Activated CD4-positive, alpha-beta T cell treated with anti-CD3 and anti-CD28 coated beads for 4 hours (primary cell): ENCODE data around the gene CTNNBL1.

Source experiments
- DNase-seq, 2 donors: peaks; one replicate each; pipeline ENCODE4 v3.0.0-alpha.2; 2020

CTNNBL1 gene

DNA sequence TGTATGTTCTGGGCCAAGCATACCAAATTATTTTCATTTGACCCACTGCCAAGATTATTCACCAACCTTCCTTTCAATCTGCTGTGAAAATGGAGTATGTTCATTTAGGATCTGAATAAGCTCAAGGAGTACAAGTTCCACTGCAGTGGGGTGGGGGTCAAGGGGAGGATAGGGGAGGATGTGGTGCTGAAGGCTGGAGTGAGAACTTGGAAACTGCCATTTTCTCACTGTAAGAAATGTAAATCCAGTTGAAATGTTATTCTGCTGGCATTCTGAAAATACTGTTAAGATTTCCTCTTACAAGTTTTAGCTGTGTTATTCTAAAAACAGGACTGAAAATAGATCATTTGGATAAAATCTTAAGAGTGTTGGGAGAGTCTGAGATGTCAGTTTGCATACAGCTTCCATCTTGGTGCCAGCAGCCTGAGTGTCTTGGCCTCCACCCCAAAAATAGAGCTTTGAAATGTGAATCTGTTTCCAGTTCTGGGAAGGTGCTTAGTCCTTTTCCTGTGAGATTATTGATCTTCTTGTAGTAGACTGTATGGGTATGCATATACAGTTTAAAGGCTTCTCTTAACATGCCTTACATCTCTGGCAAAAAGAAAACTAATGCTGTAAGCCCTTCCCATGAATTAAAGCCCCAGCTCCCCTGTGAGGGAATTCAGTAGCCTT is 84.3 kb downstream of the CTNNBL1 start:
- no peak for DNase-seq

DNA sequence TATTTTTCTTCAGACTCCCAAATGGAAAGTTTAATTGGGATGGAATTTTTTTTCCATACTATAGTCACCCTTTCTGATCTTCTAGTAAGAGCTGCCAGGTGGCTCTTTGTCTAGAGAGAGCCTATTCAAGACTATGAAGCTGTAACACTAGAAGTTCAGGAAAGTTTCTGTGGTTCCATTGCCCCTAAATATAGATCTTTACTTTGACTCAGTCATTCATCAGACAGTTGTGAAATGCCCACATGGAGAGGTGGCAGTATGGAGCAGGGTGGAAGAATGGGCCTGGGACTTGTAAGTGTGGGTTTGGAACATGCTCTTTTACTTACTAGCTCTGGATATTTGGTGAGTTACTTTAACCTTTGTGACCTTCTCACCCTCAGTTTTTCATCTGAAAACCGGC is 87.8 kb downstream of the CTNNBL1 start:
- no peak for DNase-seq

DNA sequence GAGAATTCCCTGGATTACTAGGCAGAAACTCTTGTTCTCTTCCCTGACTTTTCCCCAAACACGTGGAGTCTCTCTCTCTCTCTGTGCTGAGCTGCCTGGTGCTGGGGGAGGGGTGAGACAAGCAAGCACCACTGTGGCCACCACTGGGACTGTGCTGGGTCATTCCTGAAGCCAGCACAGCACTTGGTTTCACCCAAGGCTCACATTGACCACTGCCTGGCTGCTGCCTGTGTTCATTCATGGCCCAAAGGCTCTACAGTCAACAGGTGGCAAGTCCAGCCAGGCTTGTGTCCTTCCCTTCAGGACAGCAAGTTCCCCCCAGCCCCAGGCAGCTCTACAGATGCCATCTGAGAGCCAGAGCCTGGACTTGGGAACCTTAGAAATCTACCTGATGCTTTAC is 92.2 kb downstream of the CTNNBL1 start:
- no peak for DNase-seq

DNA sequence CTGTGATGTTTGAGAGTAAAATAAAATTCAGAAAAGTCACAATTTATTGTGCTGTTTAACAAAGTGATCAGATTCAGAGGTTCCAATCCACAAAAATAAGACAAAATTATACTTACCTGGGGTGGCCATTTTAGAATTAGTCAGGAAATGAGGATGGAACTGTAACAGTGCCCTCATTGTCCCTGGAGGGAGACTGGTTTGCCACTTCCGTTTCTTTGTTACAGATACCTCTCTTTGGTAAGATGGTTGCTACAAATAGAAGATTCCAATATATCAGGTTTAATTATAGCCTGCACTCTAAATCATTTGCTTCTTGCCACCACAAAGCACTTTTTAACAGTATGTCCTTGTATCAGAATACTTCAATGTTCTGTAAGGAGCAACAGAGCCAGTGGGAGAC is 95.6 kb downstream of the CTNNBL1 start:
- no peak for DNase-seq

DNA sequence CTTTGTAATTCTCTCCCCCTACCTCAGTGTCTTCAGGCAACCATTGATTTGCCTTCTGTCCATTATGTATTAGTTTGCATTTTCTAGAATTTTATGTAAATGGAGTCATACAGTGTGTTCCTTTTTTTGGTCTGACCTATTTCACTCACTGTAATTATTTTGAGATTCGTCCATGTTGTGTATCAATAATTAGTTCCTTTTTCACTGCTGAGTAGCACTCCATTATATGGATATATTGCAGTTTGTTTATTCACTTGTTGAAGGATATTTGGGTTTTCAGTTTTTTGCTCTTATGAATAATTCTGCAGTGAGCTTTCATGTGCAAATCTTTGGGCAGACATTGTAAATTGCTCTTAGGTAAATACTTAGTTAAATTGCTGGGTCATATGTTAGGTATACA is 97.1 kb downstream of the CTNNBL1 start:
- DNase-seq: no peak

GRCh38 chr20:37796121-37796520 is 102.3 kb downstream of the CTNNBL1 start:
- DNase-seq: no peak

DNA sequence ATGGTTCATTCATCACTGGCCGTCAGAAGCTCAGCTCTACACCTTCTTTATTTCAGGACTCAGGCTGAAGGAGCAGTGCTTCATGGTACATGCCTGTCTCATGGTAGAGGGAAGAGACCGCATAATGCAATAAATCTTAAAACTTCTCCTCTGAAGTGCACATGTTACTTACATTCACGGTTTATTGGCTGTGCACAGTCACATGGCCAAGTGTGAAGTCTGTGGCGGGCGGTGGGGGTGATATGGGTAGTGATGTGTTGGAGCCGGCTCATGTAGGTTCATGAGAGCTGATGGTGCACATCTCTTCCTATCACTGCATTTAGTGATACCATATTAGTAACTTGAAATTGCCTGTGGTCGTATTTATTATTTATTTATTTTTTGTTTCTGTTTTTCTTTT is 102.9 kb downstream of the CTNNBL1 start:
- DNase-seq: no peak

DNA sequence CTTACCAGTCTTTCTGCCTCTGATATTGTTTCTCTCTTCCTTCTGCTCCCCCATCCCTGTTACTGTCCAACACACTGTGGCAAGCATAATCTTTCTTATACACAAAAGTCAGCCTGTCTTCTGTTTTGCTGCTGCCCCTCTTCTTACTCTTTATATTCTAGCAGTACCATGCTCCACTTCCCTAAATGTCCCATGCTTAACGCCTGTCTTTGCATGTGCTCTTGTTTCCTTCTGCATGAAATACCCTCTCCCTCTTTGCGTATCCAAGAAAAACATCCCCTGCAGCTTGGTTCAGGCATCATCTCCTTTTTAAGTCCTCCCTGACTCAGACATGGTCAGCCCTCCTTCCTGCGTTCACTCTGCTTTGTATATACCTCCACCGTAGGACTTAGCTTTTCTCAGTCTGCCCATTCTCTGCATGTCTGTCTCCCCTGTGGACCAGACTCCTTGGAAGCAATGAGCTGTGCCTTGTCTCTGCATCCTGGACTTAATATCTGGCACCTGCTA is 103.9 kb downstream of the CTNNBL1 start:
- DNase-seq: no peak

DNA sequence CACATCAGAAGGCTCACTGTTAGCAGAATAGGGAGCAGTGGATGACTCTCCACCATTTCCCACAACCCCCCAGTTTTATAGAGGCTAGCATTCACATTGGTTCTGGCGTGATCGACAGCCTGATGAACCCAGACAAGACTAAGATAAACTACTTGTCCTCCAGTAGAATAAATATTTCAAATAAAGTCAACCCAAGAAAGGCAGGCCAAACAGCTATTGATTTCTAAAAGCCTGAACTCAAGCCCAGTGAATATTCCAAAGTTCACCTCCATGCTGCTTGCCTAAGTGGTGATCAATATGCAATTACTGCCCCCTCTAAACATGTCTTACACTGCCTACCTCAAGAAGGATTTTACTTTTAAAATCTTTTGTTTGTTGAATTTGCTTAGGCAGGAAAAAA is 104.5 kb downstream of the CTNNBL1 start:
- no peak for DNase-seq

DNA sequence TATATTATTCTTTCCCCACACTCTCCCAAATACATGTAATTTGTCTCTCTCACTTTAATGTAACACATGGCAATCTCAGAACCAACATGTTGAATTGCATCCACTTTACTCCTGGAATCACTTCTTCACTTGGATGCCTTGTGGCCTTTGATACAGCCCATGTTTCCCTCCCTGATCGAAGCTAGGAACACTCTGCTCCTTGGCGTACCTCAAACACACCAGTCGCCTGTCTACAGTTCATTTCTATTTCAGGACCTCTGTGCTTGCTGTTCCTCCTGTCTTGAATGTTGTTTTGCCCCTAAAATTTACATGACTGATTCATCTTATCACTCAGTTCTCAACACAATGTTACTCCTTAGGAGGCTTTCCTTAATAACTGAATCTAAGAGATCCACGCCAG is 106.8 kb downstream of the CTNNBL1 start:
- no peak for DNase-seq

- no peak for DNase-seq
Measured at GRCh38 chr20:37801921-37802320, 108.1 kb downstream of the CTNNBL1 start.

DNA sequence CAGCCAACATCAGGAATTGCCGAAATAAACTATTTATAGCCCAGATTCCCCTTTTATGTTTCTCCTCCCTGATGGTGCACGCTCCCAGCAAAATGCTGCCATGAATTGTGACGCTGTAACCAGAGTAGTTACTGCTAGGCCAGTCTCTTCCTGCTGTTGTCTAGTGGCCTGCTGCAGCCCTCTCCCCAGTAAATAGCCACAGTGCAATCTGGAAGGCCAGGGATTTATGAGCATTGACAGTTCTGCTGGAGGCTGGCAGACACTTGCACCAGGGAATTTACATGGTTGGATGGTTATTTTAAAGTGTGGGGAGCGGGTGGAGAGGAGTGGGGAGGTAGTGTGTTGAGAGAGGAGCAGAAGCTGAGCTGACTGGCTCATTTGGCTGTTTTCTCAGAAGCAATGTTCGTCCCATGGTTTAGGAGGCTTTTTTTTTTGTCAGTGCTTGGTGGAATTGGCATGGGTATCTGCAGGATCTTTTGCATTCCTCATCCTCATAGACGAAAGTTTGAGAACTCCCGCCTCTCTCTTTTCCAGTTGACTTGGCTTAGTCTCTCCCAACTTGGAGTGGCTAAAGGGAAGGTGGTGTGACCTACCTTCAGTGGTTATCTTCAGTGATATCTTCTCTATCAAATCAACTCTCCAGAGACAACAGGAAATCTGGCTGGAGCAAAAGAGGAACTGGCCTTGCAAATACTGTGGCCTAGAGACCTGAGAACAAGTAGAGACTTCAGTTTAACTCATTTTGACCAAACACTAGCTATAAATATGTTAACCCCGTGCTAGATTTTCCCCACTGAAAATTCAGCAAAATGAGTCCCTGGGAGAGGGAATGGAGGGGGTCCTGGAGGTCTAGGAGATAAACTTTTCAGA is 109.8 kb downstream of the CTNNBL1 start:
- no peak for DNase-seq

DNA sequence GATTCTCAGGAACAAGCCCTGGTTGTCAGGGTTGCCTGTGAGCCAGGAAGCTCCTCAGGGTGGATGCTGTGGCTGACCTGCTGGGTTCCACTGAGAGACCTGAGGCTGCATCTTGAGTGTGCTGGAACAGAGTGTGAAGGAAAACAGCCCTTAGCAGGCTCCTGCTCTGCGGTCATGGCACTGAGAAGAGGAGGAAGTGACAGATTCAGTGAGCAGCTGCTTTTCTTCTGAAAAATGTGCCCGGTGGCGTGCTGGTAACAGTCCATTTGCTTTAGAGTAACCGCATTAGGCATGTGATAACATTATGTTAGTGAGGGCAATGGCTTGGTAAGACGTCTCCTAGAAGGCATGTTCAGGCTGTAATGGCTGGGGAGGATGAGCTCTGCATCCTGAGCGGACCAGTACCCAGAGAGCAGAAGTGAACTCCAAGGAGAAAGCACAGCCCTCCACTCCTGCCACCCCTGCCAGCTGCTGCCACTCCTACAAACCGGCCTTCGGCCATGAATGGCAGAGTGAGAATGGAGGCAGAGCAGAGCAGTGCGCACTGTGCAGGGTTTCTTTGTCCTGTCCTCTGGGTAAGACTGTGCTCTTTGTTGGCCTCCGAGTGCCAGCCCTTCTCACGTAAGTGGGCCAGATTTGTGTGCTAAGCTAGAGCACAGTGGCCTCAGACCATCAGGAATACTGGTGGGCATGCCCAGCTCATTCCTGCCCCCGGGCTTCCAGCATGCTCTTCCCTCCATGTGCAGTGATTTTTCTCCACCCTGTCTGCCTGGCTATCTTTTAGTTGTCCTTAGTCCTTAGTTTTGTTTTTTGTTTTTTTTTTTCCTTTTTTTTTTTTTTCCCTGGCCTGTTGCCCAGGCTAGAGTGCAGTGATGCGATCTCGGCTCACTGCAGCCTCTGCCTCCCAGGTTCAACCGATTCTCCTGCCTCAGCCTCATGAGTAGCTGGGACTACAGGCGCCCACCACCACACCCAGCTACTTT is 111.0 kb downstream of the CTNNBL1 start:
- DNase-seq: no peak

GRCh38 chr20:37807471-37808232 is 113.8 kb downstream of the CTNNBL1 start:
- no peak for DNase-seq

GRCh38 chr20:37808233-37809070 is 114.6 kb downstream of the CTNNBL1 start:
- no peak for DNase-seq

GRCh38 chr20:37810027-37810426 is 116.2 kb downstream of the CTNNBL1 start:
- no peak for DNase-seq

- DNase-seq: no peak
Measured at GRCh38 chr20:37816003-37816402, 122.2 kb downstream of the CTNNBL1 start.

GRCh38 chr20:37816726-37817125 is 122.9 kb downstream of the CTNNBL1 start:
- DNase-seq: no peak

GRCh38 chr20:37821696-37822095 is 127.9 kb downstream of the CTNNBL1 start:
- DNase-seq: no peak

GRCh38 chr20:37822141-37822601 is 128.3 kb downstream of the CTNNBL1 start:
- no peak for DNase-seq
